Activated gamma-delta T cell (primary cell): Measurements from ENCODE around the gene SNHG17.

Experiments
- DNase-seq: peaks from one replicate; lab custom pipeline; 2025; lab: John Stamatoyannopoulos, UW

Gene SNHG17

GRCh38 chr20:38373898-38374297, 61.2 kb downstream of the SNHG17 start:
- no peak for DNase-seq

- DNase-seq = no peak
These were observed 61.8 kb downstream of the SNHG17 start for GRCh38 chr20:38373231-38373867.

GRCh38 chr20:38372806-38373205, 62.3 kb downstream of the SNHG17 start:
- DNase-seq = no peak
